Measurements from ENCODE around the gene SREK1. TPM values are rescaled to one million over a fixed set of nuclear protein-coding genes. Genes with fewer than 3 reads are reported as not detected.

Gene SREK1
- total RNA-seq, 1 experiment from 2014 or later, result 65.6 TPM

- TF ChIP-seq POLR2AphosphoS5 (IDR thresholded peaks at IDR 0.05; ENCODE audit: low read depth, low read length), result peak; percentile 97
Measured at GRCh38 chr5:66144074-66144833, at the start of gene SREK1 (continued).

GRCh38 chr5:66100851-66101250 lies 43.2 kb upstream of the SREK1 start:
- ATAC-seq (no peak), DNase-seq (ENCODE audit: low read depth, low spot score) (no peak)
- Histone ChIP-seq H3K9ac (ENCODE audit: low read length) (no peak overlapping the region), H3K4me1 (ENCODE audit: control insufficient read depth in 1 of 2, insufficient read depth in 2 of 2, low read length in 2 of 2) (no peaks in the 10 kb centered on the region), H3K9me2 (ENCODE audit: insufficient read depth) (no peaks in the 10 kb centered on the region), H3K9me3 (ENCODE audit: control insufficient read depth in 1 of 2, insufficient read depth in 1 of 2, low read depth in 1 of 2, low read length in 2 of 2) (peaks cover 0 to 6% of the 10 kb centered on the region in 2 experiments; a peak in 1 of 4 replicates), H3K36me3 (ENCODE audit: control insufficient read depth in 1 of 2, insufficient read depth in 2 of 2, low read length in 2 of 2) (no peaks in the 10 kb centered on the region), H3K27me3 (ENCODE audit: insufficient read depth, low read length) (no peaks in the 10 kb centered on the region), H4K20me1 (ENCODE audit: insufficient read depth) (no peaks in the 10 kb centered on the region), H3K4me3 (replicated peaks in 1 of 2; ENCODE audit: low read depth in 1 of 2, low read length in 2 of 2) (no peak overlapping the region), H3K27ac (ENCODE audit: low read depth, low read length) (no peak overlapping the region), H3K79me2 (ENCODE audit: insufficient read depth, low read length) (no peaks in the 10 kb centered on the region), H3K4me2 (ENCODE audit: low read length) (no peak overlapping the region), H2AFZ (ENCODE audit: low read depth, low read length, poor library complexity, severe bottlenecking) (no peak overlapping the region)
- ChIA-PET CTCF (no interaction called here), POLR2A (no interaction called here), RAD21 (ENCODE audit: low non-redundant PET in 1 of 2, low total read pairs in 2 of 2, uncharacterized antibody in 2 of 2, unreplicated experiment in 2 of 2) (no interaction called here)
- TF ChIP-seq SP1 (IDR thresholded peaks at IDR 0.05; ENCODE audit: low read depth), result no peak
- no peak for TF ChIP-seq YY1 (IDR thresholded peaks at IDR 0.05; ENCODE audit: extremely low read depth, insufficient replicate concordance, low read depth, low read length)
- TF ChIP-seq ATF3 (IDR thresholded peaks at IDR 0.05), result no peak
- TF ChIP-seq ZNF274 (IDR thresholded peaks at IDR 0.05; ENCODE audit: low read depth, low read length), result no peak
- TF ChIP-seq SIN3A (IDR thresholded peaks at IDR 0.05; ENCODE audit: low read depth), result no peak
- TF ChIP-seq SRF (IDR thresholded peaks at IDR 0.05; ENCODE audit: low read depth), result no peak
- no peak for TF ChIP-seq CEBPB (IDR thresholded peaks at IDR 0.05; ENCODE audit: low read depth)
- TF ChIP-seq REST (IDR thresholded peaks at IDR 0.05; ENCODE audit: low read depth), result no peak
- intact Hi-C loops (cut with micrococcal nuclease), result no loop called here
- BruUV-seq (replicated peaks), result no TSS peak
